ENCODE results near the gene BBS9. TPM values are rescaled to one million over a fixed set of nuclear protein-coding genes. Genes with fewer than 3 reads are reported as not detected.

BBS9 gene
- polyA plus RNA-seq, 2 donors: 2.6 to 3.7 TPM

- Histone ChIP-seq H3K9me3 (ENCODE audit: control insufficient read depth in 2 of 2, insufficient read depth in 1 of 2, low read depth in 1 of 2, low read length in 1 of 2) (no peaks in the 10 kb centered on the region), H3K4me3 (ENCODE audit: low read depth in 1 of 2, low read length in 2 of 2) (no peak overlapping the region), H3K27ac (ENCODE audit: low read depth in 2 of 2, low read length in 1 of 2) (no peak overlapping the region), H3K36me3 (ENCODE audit: control insufficient read depth in 2 of 2, insufficient read depth in 2 of 2, low read length in 1 of 2) (no peaks in the 10 kb centered on the region), H3K27me3 (ENCODE audit: control insufficient read depth in 1 of 2, insufficient read depth in 2 of 2, low read length in 2 of 2) (no peaks in the 10 kb centered on the region), H3K4me1 (ENCODE audit: control insufficient read depth in 2 of 2, insufficient read depth in 2 of 2, low read length in 1 of 2) (no peaks in the 10 kb centered on the region)
- WGBS, 2 donors: 86 to 97% methylated on average over 2 of the region's 2 CpGs
Measured at GRCh38 chr7:33356336-33356735, 227.0 kb downstream of the BBS9 start.

GRCh38 chr7:33357846-33358245, 228.5 kb downstream of the BBS9 start:
- H3K27ac ChIP-seq (ENCODE audit: low read depth in 2 of 2, low read length in 1 of 2): no peak overlapping the region

GRCh38 chr7:33369888-33370287, 240.5 kb downstream of the BBS9 start:
- no peaks in the 10 kb centered on the region for H3K9me3 ChIP-seq (ENCODE audit: control insufficient read depth in 2 of 2, insufficient read depth in 1 of 2, low read depth in 1 of 2, low read length in 1 of 2)

More at GRCh38 chr7:33357846-33358245, 228.5 kb downstream of the BBS9 start:
- 96 to 97% methylated on average over 2 of the region's 2 CpGs for WGBS, 2 donors
- Histone ChIP-seq H3K36me3 (ENCODE audit: control insufficient read depth in 2 of 2, insufficient read depth in 2 of 2, low read length in 1 of 2) (no peaks in the 10 kb centered on the region), H3K4me1 (ENCODE audit: control insufficient read depth in 2 of 2, insufficient read depth in 2 of 2, low read length in 1 of 2) (no peaks in the 10 kb centered on the region), H3K4me3 (ENCODE audit: low read depth in 1 of 2, low read length in 2 of 2) (no peak overlapping the region), H3K27me3 (ENCODE audit: control insufficient read depth in 1 of 2, insufficient read depth in 2 of 2, low read length in 2 of 2) (no peaks in the 10 kb centered on the region), H3K9me3 (ENCODE audit: control insufficient read depth in 2 of 2, insufficient read depth in 1 of 2, low read depth in 1 of 2, low read length in 1 of 2) (no peaks in the 10 kb centered on the region)

GRCh38 chr7:33373195-33373594, 243.8 kb downstream of the BBS9 start:
- H3K9me3 ChIP-seq (ENCODE audit: control insufficient read depth in 2 of 2, insufficient read depth in 1 of 2, low read depth in 1 of 2, low read length in 1 of 2): no peaks in the 10 kb centered on the region
- H3K4me3 ChIP-seq (ENCODE audit: low read depth in 1 of 2, low read length in 2 of 2): no peak overlapping the region
- H3K27me3 ChIP-seq (ENCODE audit: control insufficient read depth in 1 of 2, insufficient read depth in 2 of 2, low read length in 2 of 2): no peaks in the 10 kb centered on the region
- whole genome bisulfite sequencing, 2 donors: 86 to 93% methylated on average over 3 of the region's 3 CpGs
- no peak overlapping the region for H3K27ac ChIP-seq (ENCODE audit: low read depth in 2 of 2, low read length in 1 of 2)
- H3K36me3 ChIP-seq (ENCODE audit: control insufficient read depth in 2 of 2, insufficient read depth in 2 of 2, low read length in 1 of 2): no peaks in the 10 kb centered on the region
- H3K4me1 ChIP-seq (ENCODE audit: control insufficient read depth in 2 of 2, insufficient read depth in 2 of 2, low read length in 1 of 2): no peaks in the 10 kb centered on the region

More at GRCh38 chr7:33369888-33370287, 240.5 kb downstream of the BBS9 start:
- Histone ChIP-seq H3K27me3 (ENCODE audit: control insufficient read depth in 1 of 2, insufficient read depth in 2 of 2, low read length in 2 of 2) (no peaks in the 10 kb centered on the region), H3K4me1 (ENCODE audit: control insufficient read depth in 2 of 2, insufficient read depth in 2 of 2, low read length in 1 of 2) (no peaks in the 10 kb centered on the region), H3K27ac (ENCODE audit: low read depth in 2 of 2, low read length in 1 of 2) (no peak overlapping the region), H3K4me3 (ENCODE audit: low read depth in 1 of 2, low read length in 2 of 2) (no peak overlapping the region), H3K36me3 (ENCODE audit: control insufficient read depth in 2 of 2, insufficient read depth in 2 of 2, low read length in 1 of 2) (no peaks in the 10 kb centered on the region)
- 92 to 95% methylated on average over 3 of the region's 3 CpGs for WGBS, 2 donors

GRCh38 chr7:33379891-33380525, 250.6 kb downstream of the BBS9 start:
- Histone ChIP-seq H3K36me3 (ENCODE audit: control insufficient read depth in 2 of 2, insufficient read depth in 2 of 2, low read length in 1 of 2) (peaks cover 0 to 8% of the 10 kb centered on the region in 2 donors), H3K9me3 (ENCODE audit: control insufficient read depth in 2 of 2, insufficient read depth in 1 of 2, low read depth in 1 of 2, low read length in 1 of 2) (no peaks in the 10 kb centered on the region), H3K4me3 (ENCODE audit: low read depth in 1 of 2, low read length in 2 of 2) (no peak overlapping the region), H3K27ac (ENCODE audit: low read depth in 2 of 2, low read length in 1 of 2) (no peak overlapping the region), H3K4me1 (ENCODE audit: control insufficient read depth in 2 of 2, insufficient read depth in 2 of 2, low read length in 1 of 2) (no peaks in the 10 kb centered on the region), H3K27me3 (ENCODE audit: control insufficient read depth in 1 of 2, insufficient read depth in 2 of 2, low read length in 2 of 2) (no peaks in the 10 kb centered on the region)
- WGBS, 2 donors: 95% methylated on average over 4 of the region's 4 CpGs

GRCh38 chr7:33388332-33388731, 259.0 kb downstream of the BBS9 start:
- H3K9me3 ChIP-seq (ENCODE audit: control insufficient read depth in 2 of 2, insufficient read depth in 1 of 2, low read depth in 1 of 2, low read length in 1 of 2): no peaks in the 10 kb centered on the region
- WGBS, 2 donors: 89 to 95% methylated on average over 3 of the region's 3 CpGs
- no peak overlapping the region for H3K27ac ChIP-seq (ENCODE audit: low read depth in 2 of 2, low read length in 1 of 2)
- no peaks in the 10 kb centered on the region for H3K27me3 ChIP-seq (ENCODE audit: control insufficient read depth in 1 of 2, insufficient read depth in 2 of 2, low read length in 2 of 2)
- H3K4me3 ChIP-seq (ENCODE audit: low read depth in 1 of 2, low read length in 2 of 2): no peak overlapping the region
- no peaks in the 10 kb centered on the region for H3K4me1 ChIP-seq (ENCODE audit: control insufficient read depth in 2 of 2, insufficient read depth in 2 of 2, low read length in 1 of 2)
- no peaks in the 10 kb centered on the region for H3K36me3 ChIP-seq (ENCODE audit: control insufficient read depth in 2 of 2, insufficient read depth in 2 of 2, low read length in 1 of 2)

GRCh38 chr7:33392148-33392547, 262.8 kb downstream of the BBS9 start:
- WGBS, 2 donors: 45 to 59% methylated on average over 1 of the region's 1 CpG

GRCh38 chr7:33393770-33394169, 264.4 kb downstream of the BBS9 start:
- H3K9me3 ChIP-seq (ENCODE audit: control insufficient read depth in 2 of 2, insufficient read depth in 1 of 2, low read depth in 1 of 2, low read length in 1 of 2): no peaks in the 10 kb centered on the region
- no peaks in the 10 kb centered on the region for H3K27me3 ChIP-seq (ENCODE audit: control insufficient read depth in 1 of 2, insufficient read depth in 2 of 2, low read length in 2 of 2)
- no peak overlapping the region for H3K27ac ChIP-seq (ENCODE audit: low read depth in 2 of 2, low read length in 1 of 2)
- no peaks in the 10 kb centered on the region for H3K36me3 ChIP-seq (ENCODE audit: control insufficient read depth in 2 of 2, insufficient read depth in 2 of 2, low read length in 1 of 2)
- H3K4me3 ChIP-seq (ENCODE audit: low read depth in 1 of 2, low read length in 2 of 2): no peak overlapping the region
- no peaks in the 10 kb centered on the region for H3K4me1 ChIP-seq (ENCODE audit: control insufficient read depth in 2 of 2, insufficient read depth in 2 of 2, low read length in 1 of 2)

More at GRCh38 chr7:33392148-33392547, 262.8 kb downstream of the BBS9 start:
- H3K4me3 ChIP-seq (ENCODE audit: low read depth in 1 of 2, low read length in 2 of 2): no peak overlapping the region
- no peak overlapping the region for H3K27ac ChIP-seq (ENCODE audit: low read depth in 2 of 2, low read length in 1 of 2)
- H3K9me3 ChIP-seq (ENCODE audit: control insufficient read depth in 2 of 2, insufficient read depth in 1 of 2, low read depth in 1 of 2, low read length in 1 of 2): no peaks in the 10 kb centered on the region
- no peaks in the 10 kb centered on the region for H3K36me3 ChIP-seq (ENCODE audit: control insufficient read depth in 2 of 2, insufficient read depth in 2 of 2, low read length in 1 of 2)
- no peaks in the 10 kb centered on the region for H3K4me1 ChIP-seq (ENCODE audit: control insufficient read depth in 2 of 2, insufficient read depth in 2 of 2, low read length in 1 of 2)
- no peaks in the 10 kb centered on the region for H3K27me3 ChIP-seq (ENCODE audit: control insufficient read depth in 1 of 2, insufficient read depth in 2 of 2, low read length in 2 of 2)

- Histone ChIP-seq H3K4me3 (ENCODE audit: low read depth in 1 of 2, low read length in 2 of 2) (no peak overlapping the region), H3K27me3 (ENCODE audit: control insufficient read depth in 1 of 2, insufficient read depth in 2 of 2, low read length in 2 of 2) (no peaks in the 10 kb centered on the region), H3K27ac (ENCODE audit: low read depth in 2 of 2, low read length in 1 of 2) (no peak overlapping the region), H3K9me3 (ENCODE audit: control insufficient read depth in 2 of 2, insufficient read depth in 1 of 2, low read depth in 1 of 2, low read length in 1 of 2) (no peaks in the 10 kb centered on the region), H3K36me3 (ENCODE audit: control insufficient read depth in 2 of 2, insufficient read depth in 2 of 2, low read length in 1 of 2) (no peaks in the 10 kb centered on the region), H3K4me1 (ENCODE audit: control insufficient read depth in 2 of 2, insufficient read depth in 2 of 2, low read length in 1 of 2) (no peaks in the 10 kb centered on the region)
Measured at GRCh38 chr7:33395340-33395739, 266.0 kb downstream of the BBS9 start.

- H3K36me3 ChIP-seq (ENCODE audit: control insufficient read depth in 2 of 2, insufficient read depth in 2 of 2, low read length in 1 of 2): no peaks in the 10 kb centered on the region
- 82 to 83% methylated on average over 3 of the region's 3 CpGs for WGBS, 2 donors
- H3K4me1 ChIP-seq (ENCODE audit: control insufficient read depth in 2 of 2, insufficient read depth in 2 of 2, low read length in 1 of 2): no peaks in the 10 kb centered on the region
- H3K4me3 ChIP-seq (ENCODE audit: low read depth in 1 of 2, low read length in 2 of 2): no peak overlapping the region
- no peak overlapping the region for H3K27ac ChIP-seq (ENCODE audit: low read depth in 2 of 2, low read length in 1 of 2)
- no peaks in the 10 kb centered on the region for H3K9me3 ChIP-seq (ENCODE audit: control insufficient read depth in 2 of 2, insufficient read depth in 1 of 2, low read depth in 1 of 2, low read length in 1 of 2)
- H3K27me3 ChIP-seq (ENCODE audit: control insufficient read depth in 1 of 2, insufficient read depth in 2 of 2, low read length in 2 of 2): no peaks in the 10 kb centered on the region
Measured at GRCh38 chr7:33399528-33400213, 270.3 kb downstream of the BBS9 start.
